SK-N-SH (cell line): ENCODE data around the gene PPFIBP2. TPM values are rescaled to one million over a fixed set of nuclear protein-coding genes. Genes with fewer than 3 reads are reported as not detected.

Source experiments
- CTCF ChIA-PET: fragments of 300-600, 350-600 bp; formaldehyde crosslinking; extraction: SDS; loops from one replicate; lab custom pipeline; 2021; lab: Yijun Ruan, JAX
- POLR2A ChIA-PET: fragments of 350-600 bp; sonication (Branson Sonifier 250); formaldehyde crosslinking; extraction: SDS; loops from one replicate; lab custom pipeline; 2020; ENCODE audit warnings: antibody characterized with exemption, inconsistent platforms; lab: Yijun Ruan, JAX
- DNase-seq: peaks from one replicate; pipeline ENCODE4 v3.0.0; 2012
- H2AFZ ChIP-seq: fragments of 200-600 bp; sonication (generic); 2 replicates; pipeline ENCODE4 v1.8.1; 2016; ENCODE audit warnings: antibody characterized with exemption, mild to moderate bottlenecking, low read depth
- H3F3A ChIP-seq: fragments of 200-600 bp; sonication (generic); replicated peaks from 2 replicates; pipeline ENCODE3; 2016; ENCODE audit warnings: antibody characterized with exemption, mild to moderate bottlenecking; ENCODE audit not compliant: insufficient read depth
- H3K27ac ChIP-seq, 2 experiments: fragments of 200-500 bp in 1 of 2; fragments of 200-600 bp in 1 of 2; sonication (Bioruptor generic) in 1 of 2; sonication (generic), shearing (Covaris generic) in 1 of 2; 2 replicates each; pipeline versions ENCODE4 v1.5.1 to v1.6.1; 2014 to 2016; ENCODE audit warnings: low read depth in 2 of 2, inconsistent platforms in 1 of 2, low read length in 1 of 2, mild to moderate bottlenecking in 1 of 2, mixed read lengths in 1 of 2
- H3K27me3 ChIP-seq: fragments of 200-600 bp; sonication (generic), shearing (Covaris generic); 2 replicates; pipeline ENCODE4 v1.6.1; 2016; ENCODE audit warnings: mixed run types; ENCODE audit not compliant: insufficient read depth
- H3K36me3 ChIP-seq, 2 experiments: fragments of 200-500 bp in 1 of 2; fragments of 200-600 bp in 1 of 2; sonication (Bioruptor generic) in 1 of 2; sonication (generic) in 1 of 2; replicated peaks in 1 of 2; 2 replicates each; pipeline versions ENCODE3 to v1.5.1; 2014 to 2016; ENCODE audit warnings: low read length in 1 of 2, mild to moderate bottlenecking in 1 of 2; ENCODE audit not compliant: insufficient read depth in 2 of 2, control insufficient read depth in 1 of 2
- H3K4me1 ChIP-seq, 2 experiments: fragments of 200-500 bp in 1 of 2; fragments of 200-600 bp in 1 of 2; sonication (Bioruptor generic) in 1 of 2; sonication (generic), shearing (Covaris generic) in 1 of 2; 2 replicates each; pipeline versions ENCODE4 v1.5.1 to v1.6.1; 2014 to 2016; ENCODE audit warnings: low read depth in 1 of 2, low read length in 1 of 2, mixed run types in 1 of 2; ENCODE audit not compliant: insufficient read depth in 2 of 2, control insufficient read depth in 1 of 2
- H3K4me2 ChIP-seq: fragments of 200-600 bp; sonication (generic), shearing (Covaris generic); 2 replicates; pipeline ENCODE4 v1.6.1; 2017; ENCODE audit warnings: mixed run types
- H3K4me3 ChIP-seq, 2 experiments: fragments of 200-500 bp in 1 of 2; fragments of 200-600 bp in 1 of 2; sonication (Bioruptor generic) in 1 of 2; sonication (generic), shearing (Covaris generic) in 1 of 2; 2 replicates each; pipeline versions ENCODE4 v1.5.1 to v1.8.1; 2014 to 2016; ENCODE audit warnings: low read depth in 2 of 2, inconsistent platforms in 1 of 2, low read length in 1 of 2, mild to moderate bottlenecking in 1 of 2, mixed read lengths in 1 of 2, moderate library complexity in 1 of 2
- H3K79me2 ChIP-seq: fragments of 200-600 bp; sonication (generic); 2 replicates; pipeline ENCODE4 v1.8.1; 2017; ENCODE audit warnings: mild to moderate bottlenecking; ENCODE audit not compliant: insufficient read depth
- H3K9ac ChIP-seq: fragments of 200-600 bp; sonication (generic); 2 replicates; pipeline ENCODE4 v1.6.1; 2017; ENCODE audit warnings: mixed run types
- H3K9me2 ChIP-seq: fragments of 200-600 bp; sonication (generic); 2 replicates; pipeline ENCODE4 v1.6.1; 2017; ENCODE audit warnings: mixed run types
- H3K9me3 ChIP-seq: fragments of 200-600 bp; sonication (generic); 2 replicates; pipeline ENCODE4 v1.6.1; 2017; ENCODE audit warnings: mixed run types, mild to moderate bottlenecking, moderate library complexity
- H4K20me1 ChIP-seq: fragments of 200-600 bp; sonication (generic); 2 replicates; pipeline ENCODE4 v1.6.1; 2017; ENCODE audit warnings: mild to moderate bottlenecking, mixed run types; ENCODE audit not compliant: insufficient read depth
- CHD2 ChIP-seq: fragments of 150-350 bp; IDR thresholded peaks from 2 replicates; pipeline ENCODE4 v1.6.1; 2018; ENCODE audit warnings: low read length; ENCODE audit not compliant: partially characterized antibody
- FOSL2 ChIP-seq: IDR thresholded peaks from 2 replicates; pipeline ENCODE4 v1.4.0; 2012; ENCODE audit warnings: low read depth, mild to moderate bottlenecking, moderate library complexity, borderline replicate concordance
- FOXJ3 ChIP-seq: sonication (generic); formaldehyde crosslinking; IDR thresholded peaks from 2 replicates; pipeline ENCODE4 v1.5.1; 2020; ENCODE audit warnings: mild to moderate bottlenecking, missing genetic modification reagents
- JUND ChIP-seq: IDR thresholded peaks from 2 replicates; pipeline ENCODE4 v1.4.0; 2012
- NFIC ChIP-seq: IDR thresholded peaks from 2 replicates; pipeline ENCODE4 v1.4.0; 2012; ENCODE audit warnings: borderline replicate concordance
- NRF1 ChIP-seq: IDR thresholded peaks from 2 replicates; pipeline ENCODE4 v1.6.1; 2012; ENCODE audit warnings: low read depth, mild to moderate bottlenecking, low read length
- RCOR1 ChIP-seq: fragments of 150-350 bp; IDR thresholded peaks from 2 replicates; pipeline ENCODE4 v1.6.1; 2017; ENCODE audit warnings: antibody characterized with exemption, low read length
- RFX5 ChIP-seq: IDR thresholded peaks from 2 replicates; pipeline ENCODE4 v1.6.1; 2012; ENCODE audit warnings: mild to moderate bottlenecking, improper control_type of control experiment, low read length
- TAF1 ChIP-seq: IDR thresholded peaks from 2 replicates; pipeline ENCODE4 v1.6.1; 2012; ENCODE audit warnings: low read depth, mild to moderate bottlenecking, low read length, moderate library complexity, borderline replicate concordance
- TEAD4 ChIP-seq: IDR thresholded peaks from 2 replicates; pipeline ENCODE4 v1.4.0; 2012; ENCODE audit warnings: mild to moderate bottlenecking, borderline replicate concordance; ENCODE audit not compliant: insufficient read depth
- WGBS: methylation state at CpG from one replicate; pipeline ENCODE4 v1.1.6; 2017; ENCODE audit warnings: low lambda C conversion rate; 5-methylcytosine and 5-hydroxymethylcytosine counted together
- polyA plus RNA-seq, 3 experiments: library from polyadenylated mRNA; depleted of rRNA; stranded (reverse); fragments of >200 nt; gene quantifications; 2 replicates each; pipeline ENCODE4 v1.2.3, GENCODE V29; 2012
- TF ChIP-seq, protein P1 (sequence below): IDR thresholded peaks from 2 replicates; pipeline ENCODE4 v1.4.0; 2012; ENCODE audit warnings: low read depth
- TF ChIP-seq, protein P2 (sequence below): IDR thresholded peaks from 2 replicates; pipeline ENCODE4 v1.4.0; 2012; ENCODE audit warnings: low read depth, borderline replicate concordance

Gene PPFIBP2
- polyA plus RNA-seq, 1 of the 3 experiments (the other 2 are of a cell fraction) = 0.67 TPM

DNA sequence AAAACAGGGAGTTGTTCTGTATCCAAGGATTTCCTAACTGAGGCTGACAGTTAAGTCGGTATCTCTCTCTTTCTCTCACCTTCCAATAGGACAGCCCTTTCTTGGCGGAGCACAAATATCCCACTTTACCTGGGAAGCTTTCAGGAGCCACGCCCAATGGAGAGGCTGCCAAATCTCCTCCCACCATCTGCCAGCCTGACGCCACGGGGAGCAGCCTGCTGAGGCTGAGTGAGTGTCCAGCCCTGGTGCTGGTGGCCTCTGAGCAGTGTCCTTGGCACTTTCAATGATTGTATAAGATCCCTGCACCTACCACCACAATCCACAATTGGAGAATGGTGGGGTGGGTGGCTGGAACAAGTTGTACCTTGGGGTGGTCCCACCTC is 125.8 kb downstream of the PPFIBP2 start:
- no peaks in the 10 kb centered on the region for H4K20me1 ChIP-seq
- ChIA-PET POLR2A (no interaction called here), CTCF (interaction anchor here (1.1 to 3.5 kb wide), 6 partner anchors 10 to 68 kb away, joined by 3 to 18 read pairs (median 4); no protein-coding TSS in a partner anchor)
- no peak overlapping the region for H3K27ac ChIP-seq
- peaks cover 0 to 4% of the 10 kb centered on the region in 2 experiments; a peak in 1 of 4 replicates for H3K4me1 ChIP-seq
- H3K9me2 ChIP-seq = no peaks in the 10 kb centered on the region
- peaks cover 8% of the 10 kb centered on the region for H3F3A ChIP-seq
- no peaks in the 10 kb centered on the region for H3K9me3 ChIP-seq
- no peaks in the 10 kb centered on the region for H3K79me2 ChIP-seq
- no peaks in the 10 kb centered on the region for H3K27me3 ChIP-seq
- WGBS = 79% methylated on average over 5 of the region's 5 CpGs
- no peak overlapping the region for H3K4me2 ChIP-seq
- no peak for DNase-seq
- no peak overlapping the region for H3K4me3 ChIP-seq
- H3K36me3 ChIP-seq = no peaks in the 10 kb centered on the region
- no peak overlapping the region for H3K9ac ChIP-seq
- H2AFZ ChIP-seq = no peak overlapping the region
- TF ChIP-seq, protein P1, sequence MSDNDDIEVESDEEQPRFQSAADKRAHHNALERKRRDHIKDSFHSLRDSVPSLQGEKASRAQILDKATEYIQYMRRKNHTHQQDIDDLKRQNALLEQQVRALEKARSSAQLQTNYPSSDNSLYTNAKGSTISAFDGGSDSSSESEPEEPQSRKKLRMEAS = no peak
- no peak for TF ChIP-seq NFIC

DNA sequence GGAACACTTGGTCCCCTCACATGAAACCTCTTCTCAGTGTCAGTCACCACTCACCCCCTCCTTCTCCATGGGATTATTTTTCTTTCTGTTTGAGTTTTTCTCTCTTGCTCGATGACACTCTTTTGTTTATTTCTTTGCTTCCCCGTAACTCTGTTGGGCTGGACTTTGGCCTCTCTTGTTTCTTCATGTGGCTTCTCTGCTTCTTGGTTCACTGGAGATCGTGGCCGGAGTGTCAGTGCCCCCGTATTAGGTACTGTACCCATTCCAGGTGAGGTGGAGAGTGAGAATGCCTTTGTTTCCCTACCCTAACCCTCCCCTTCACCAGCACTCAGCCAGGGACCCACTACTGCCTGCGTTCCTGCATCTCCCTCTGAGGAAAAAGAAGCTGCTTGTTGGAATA is 127.0 kb downstream of the PPFIBP2 start:
- no peak for DNase-seq
- Histone ChIP-seq H3K27ac (no peak overlapping the region), H3K36me3 (no peaks in the 10 kb centered on the region), H3K4me2 (no peak overlapping the region), H3K27me3 (no peaks in the 10 kb centered on the region), H3K79me2 (no peaks in the 10 kb centered on the region), H3K9me3 (no peaks in the 10 kb centered on the region), H3K9ac (no peak overlapping the region), H3K4me1 (no peaks in the 10 kb centered on the region), H3K9me2 (no peaks in the 10 kb centered on the region), H4K20me1 (no peaks in the 10 kb centered on the region), H3K4me3 (no peak overlapping the region), H3F3A (peaks cover 8% of the 10 kb centered on the region), H2AFZ (no peak overlapping the region)
- ChIA-PET CTCF (interaction anchor here (1.6 kb wide), 1 partner anchor 69 kb away, joined by 7 read pairs; no protein-coding TSS in a partner anchor), POLR2A (interaction anchor here (0.8 kb wide), 1 partner anchor 47 kb away, joined by 3 read pairs; no protein-coding TSS in a partner anchor)
- no peak for TF ChIP-seq NFIC
- no peak for TF ChIP-seq RCOR1
- no peak for TF ChIP-seq FOXJ3 (CRISPR knock-in tag)
- TF ChIP-seq, protein P2, sequence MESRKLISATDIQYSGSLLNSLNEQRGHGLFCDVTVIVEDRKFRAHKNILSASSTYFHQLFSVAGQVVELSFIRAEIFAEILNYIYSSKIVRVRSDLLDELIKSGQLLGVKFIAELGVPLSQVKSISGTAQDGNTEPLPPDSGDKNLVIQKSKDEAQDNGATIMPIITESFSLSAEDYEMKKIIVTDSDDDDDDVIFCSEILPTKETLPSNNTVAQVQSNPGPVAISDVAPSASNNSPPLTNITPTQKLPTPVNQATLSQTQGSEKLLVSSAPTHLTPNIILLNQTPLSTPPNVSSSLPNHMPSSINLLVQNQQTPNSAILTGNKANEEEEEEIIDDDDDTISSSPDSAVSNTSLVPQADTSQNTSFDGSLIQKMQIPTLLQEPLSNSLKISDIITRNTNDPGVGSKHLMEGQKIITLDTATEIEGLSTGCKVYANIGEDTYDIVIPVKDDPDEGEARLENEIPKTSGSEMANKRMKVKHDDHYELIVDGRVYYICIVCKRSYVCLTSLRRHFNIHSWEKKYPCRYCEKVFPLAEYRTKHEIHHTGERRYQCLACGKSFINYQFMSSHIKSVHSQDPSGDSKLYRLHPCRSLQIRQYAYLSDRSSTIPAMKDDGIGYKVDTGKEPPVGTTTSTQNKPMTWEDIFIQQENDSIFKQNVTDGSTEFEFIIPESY = no peak
- TF ChIP-seq TEAD4 = no peak
- no peak for TF ChIP-seq TAF1
- TF ChIP-seq NRF1 = no peak
- no peak for TF ChIP-seq CHD2
- TF ChIP-seq RFX5 = no peak
- no peak for TF ChIP-seq JUND
- TF ChIP-seq FOSL2 = no peak
- WGBS = 49% methylated on average over 6 of the region's 6 CpGs
